ENCODE data around the gene SYNM.

The SYNM gene

GRCh38 chr15:99117563-99118257 lies 12.8 kb downstream of the SYNM start:
- CTCF ChIA-PET = interaction anchor here (1.4 to 1.6 kb wide), 2 partner anchors 12 to 17 kb away, joined by 3 to 6 read pairs; partner anchors contain the start of gene SYNM
- no peak for DNase-seq
- no peak overlapping the region for H3K4me3 Mint-ChIP-seq
- H3K27me3 Mint-ChIP-seq = peaks cover 7% of the 10 kb centered on the region
- H3K9me3 Mint-ChIP-seq = no peaks in the 10 kb centered on the region
- no peaks in the 10 kb centered on the region for H3K36me3 Mint-ChIP-seq
- no peak overlapping the region for H3K27ac Mint-ChIP-seq
- no peaks in the 10 kb centered on the region for H3K4me1 Mint-ChIP-seq

- H3K36me3 Mint-ChIP-seq = no peaks in the 10 kb centered on the region
- H3K27me3 Mint-ChIP-seq = peaks cover 7% of the 10 kb centered on the region
- no peak overlapping the region for H3K4me3 Mint-ChIP-seq
- CTCF ChIA-PET = interaction anchor here (1.4 to 1.6 kb wide), 2 partner anchors 13 to 17 kb away, joined by 3 to 6 read pairs; partner anchors contain the start of gene SYNM
- no peaks in the 10 kb centered on the region for H3K9me3 Mint-ChIP-seq
- no peaks in the 10 kb centered on the region for H3K4me1 Mint-ChIP-seq
- no peak overlapping the region for H3K27ac Mint-ChIP-seq
- DNase-seq = no peak
Observed at GRCh38 chr15:99118258-99118632, 13.4 kb downstream of the SYNM start.

GRCh38 chr15:99118801-99119546 lies 14.1 kb downstream of the SYNM start:
- peaks cover 7% of the 10 kb centered on the region for H3K27me3 Mint-ChIP-seq
- CTCF ChIA-PET = interaction anchor here (0.7 to 1.4 kb wide), 2 partner anchors 14 to 20 kb away, joined by 3 read pairs; partner anchors contain the start of gene SYNM
- H3K9me3 Mint-ChIP-seq = no peaks in the 10 kb centered on the region
- no peaks in the 10 kb centered on the region for H3K36me3 Mint-ChIP-seq
- no peak overlapping the region for H3K4me3 Mint-ChIP-seq
- no peak for DNase-seq
- H3K4me1 Mint-ChIP-seq = no peaks in the 10 kb centered on the region
- no peak overlapping the region for H3K27ac Mint-ChIP-seq

- Mint-ChIP-seq H3K27ac (no peak overlapping the region), H3K9me3 (no peaks in the 10 kb centered on the region), H3K36me3 (no peaks in the 10 kb centered on the region), H3K27me3 (peaks cover 13% of the 10 kb centered on the region), H3K4me1 (no peaks in the 10 kb centered on the region), H3K4me3 (no peak overlapping the region)
- CTCF ChIA-PET = no interaction called here
- DNase-seq = no peak
Observed at GRCh38 chr15:99120050-99120777, 15.3 kb downstream of the SYNM start.

- no peak for DNase-seq
- no peak overlapping the region for H3K27ac Mint-ChIP-seq
- H3K27me3 Mint-ChIP-seq = peaks cover 13% of the 10 kb centered on the region
- no peaks in the 10 kb centered on the region for H3K36me3 Mint-ChIP-seq
- CTCF ChIA-PET = no interaction called here
- H3K9me3 Mint-ChIP-seq = no peaks in the 10 kb centered on the region
- no peaks in the 10 kb centered on the region for H3K4me1 Mint-ChIP-seq
- no peak overlapping the region for H3K4me3 Mint-ChIP-seq
Observed at GRCh38 chr15:99121207-99121606, 16.3 kb downstream of the SYNM start.

GRCh38 chr15:99121691-99122410 lies 17.0 kb downstream of the SYNM start:
- peaks cover 13% of the 10 kb centered on the region for H3K27me3 Mint-ChIP-seq
- no peak overlapping the region for H3K4me3 Mint-ChIP-seq
- DNase-seq = no peak
- CTCF ChIA-PET = no interaction called here
- no peaks in the 10 kb centered on the region for H3K4me1 Mint-ChIP-seq
- no peaks in the 10 kb centered on the region for H3K36me3 Mint-ChIP-seq
- no peaks in the 10 kb centered on the region for H3K9me3 Mint-ChIP-seq
- no peak overlapping the region for H3K27ac Mint-ChIP-seq

GRCh38 chr15:99122831-99123712 lies 18.2 kb downstream of the SYNM start:
- Mint-ChIP-seq H3K36me3 (no peaks in the 10 kb centered on the region), H3K4me1 (no peaks in the 10 kb centered on the region), H3K9me3 (no peaks in the 10 kb centered on the region), H3K4me3 (no peak overlapping the region), H3K27me3 (peaks cover 13% of the 10 kb centered on the region), H3K27ac (no peak overlapping the region)
- CTCF ChIA-PET = no interaction called here
- DNase-seq = no peak

GRCh38 chr15:99123713-99124451 lies 19.0 kb downstream of the SYNM start:
- no peak for DNase-seq
- peaks cover 13% of the 10 kb centered on the region for H3K27me3 Mint-ChIP-seq
- H3K9me3 Mint-ChIP-seq = no peaks in the 10 kb centered on the region
- CTCF ChIA-PET = interaction anchor here (1.4 kb wide), 1 partner anchor 10 kb away, joined by 3 read pairs; no protein-coding TSS in a partner anchor
- H3K27ac Mint-ChIP-seq = no peak overlapping the region
- no peaks in the 10 kb centered on the region for H3K36me3 Mint-ChIP-seq
- no peaks in the 10 kb centered on the region for H3K4me1 Mint-ChIP-seq
- no peak overlapping the region for H3K4me3 Mint-ChIP-seq

- H3K4me3 Mint-ChIP-seq = no peak overlapping the region
- no peaks in the 10 kb centered on the region for H3K36me3 Mint-ChIP-seq
- H3K27ac Mint-ChIP-seq = no peak overlapping the region
- peaks cover 13% of the 10 kb centered on the region for H3K27me3 Mint-ChIP-seq
- H3K9me3 Mint-ChIP-seq = no peaks in the 10 kb centered on the region
- no peaks in the 10 kb centered on the region for H3K4me1 Mint-ChIP-seq
- no peak for DNase-seq
- CTCF ChIA-PET = interaction anchor here (1.4 kb wide), 1 partner anchor 9 kb away, joined by 3 read pairs; no protein-coding TSS in a partner anchor
Observed at GRCh38 chr15:99124641-99125040, 19.8 kb downstream of the SYNM start.

- no peak for DNase-seq
- no peaks in the 10 kb centered on the region for H3K9me3 Mint-ChIP-seq
- peaks cover 13% of the 10 kb centered on the region for H3K27me3 Mint-ChIP-seq
- CTCF ChIA-PET = interaction anchor here (1.4 kb wide), 1 partner anchor 8 kb away, joined by 3 read pairs; no protein-coding TSS in a partner anchor
- no peak overlapping the region for H3K27ac Mint-ChIP-seq
- H3K4me3 Mint-ChIP-seq = no peak overlapping the region
- no peaks in the 10 kb centered on the region for H3K4me1 Mint-ChIP-seq
- H3K36me3 Mint-ChIP-seq = no peaks in the 10 kb centered on the region
Observed at GRCh38 chr15:99125061-99125891, 20.4 kb downstream of the SYNM start.

GRCh38 chr15:99126131-99126588 lies 21.3 kb downstream of the SYNM start:
- H3K36me3 Mint-ChIP-seq = no peaks in the 10 kb centered on the region

GRCh38 chr15:99126930-99127329 lies 22.1 kb downstream of the SYNM start:
- Mint-ChIP-seq H3K27ac (no peak overlapping the region), H3K4me3 (no peak overlapping the region), H3K27me3 (peaks cover 9% of the 10 kb centered on the region), H3K4me1 (no peaks in the 10 kb centered on the region), H3K36me3 (no peaks in the 10 kb centered on the region), H3K9me3 (no peaks in the 10 kb centered on the region)
- DNase-seq = no peak
- CTCF ChIA-PET = no interaction called here

More at GRCh38 chr15:99126131-99126588, 21.3 kb downstream of the SYNM start:
- Mint-ChIP-seq H3K27me3 (peaks cover 9% of the 10 kb centered on the region), H3K4me3 (no peak overlapping the region), H3K9me3 (no peaks in the 10 kb centered on the region), H3K4me1 (no peaks in the 10 kb centered on the region), H3K27ac (no peak overlapping the region)
- no peak for DNase-seq
- CTCF ChIA-PET = no interaction called here
